ENCODE results near the gene GALNT10.
A peak's percentile ranks its signal among the peaks of the same experiment; 100 is the strongest.

The GALNT10 gene

DNA sequence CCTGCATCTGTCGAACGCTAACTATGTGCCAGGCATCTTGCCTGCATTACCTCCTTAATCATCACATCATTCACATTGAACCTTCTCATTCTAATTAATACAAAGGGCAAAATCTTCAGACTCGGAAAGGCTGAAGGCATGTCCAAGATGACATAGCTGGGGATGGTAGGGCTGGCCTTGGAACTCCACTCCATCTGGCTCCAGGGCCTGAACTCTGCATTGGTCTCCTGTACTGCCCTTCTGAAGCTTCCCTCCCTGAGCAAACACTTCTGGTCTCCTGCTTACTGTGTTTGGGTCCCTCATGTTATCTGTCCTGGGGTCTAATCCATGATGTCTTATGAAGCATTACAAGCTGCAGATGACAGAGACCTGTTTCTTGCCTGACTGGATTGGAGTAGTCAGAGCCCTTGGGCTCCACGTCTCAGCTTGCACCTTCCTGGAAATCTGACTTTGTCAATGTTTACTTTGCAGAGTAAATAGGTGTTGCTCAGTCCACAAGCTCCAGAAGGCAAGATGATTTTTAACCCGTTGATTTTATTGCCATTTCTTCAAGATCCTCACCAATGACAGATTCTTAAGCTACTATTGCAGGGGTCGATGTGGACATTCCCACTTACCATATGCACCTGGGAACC lies 106.1 kb downstream of the GALNT10 start:
- no peak for DNase-seq (ENCODE audit: low spot score)

DNA sequence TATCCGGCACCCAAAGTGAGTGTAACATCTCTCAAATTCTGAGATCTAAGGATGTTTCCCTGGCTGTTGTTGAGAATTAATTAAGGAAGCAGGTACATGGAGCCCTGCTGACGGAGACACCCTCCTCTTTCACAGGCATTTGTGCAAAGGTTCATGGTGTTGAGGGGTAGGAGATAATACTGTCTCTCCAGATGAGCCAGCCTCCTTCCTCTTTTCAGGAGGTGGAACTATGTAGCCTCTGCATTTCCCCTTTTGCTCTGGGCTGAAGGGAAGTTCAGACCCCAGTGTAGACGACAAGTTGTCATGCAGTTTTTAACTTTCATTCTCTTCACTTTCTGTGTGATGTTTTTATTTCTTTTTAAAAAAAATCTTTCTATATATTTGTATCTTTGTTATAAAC lies 107.5 kb downstream of the GALNT10 start:
- peak; percentile 42 for DNase-seq (ENCODE audit: low spot score)

DNA sequence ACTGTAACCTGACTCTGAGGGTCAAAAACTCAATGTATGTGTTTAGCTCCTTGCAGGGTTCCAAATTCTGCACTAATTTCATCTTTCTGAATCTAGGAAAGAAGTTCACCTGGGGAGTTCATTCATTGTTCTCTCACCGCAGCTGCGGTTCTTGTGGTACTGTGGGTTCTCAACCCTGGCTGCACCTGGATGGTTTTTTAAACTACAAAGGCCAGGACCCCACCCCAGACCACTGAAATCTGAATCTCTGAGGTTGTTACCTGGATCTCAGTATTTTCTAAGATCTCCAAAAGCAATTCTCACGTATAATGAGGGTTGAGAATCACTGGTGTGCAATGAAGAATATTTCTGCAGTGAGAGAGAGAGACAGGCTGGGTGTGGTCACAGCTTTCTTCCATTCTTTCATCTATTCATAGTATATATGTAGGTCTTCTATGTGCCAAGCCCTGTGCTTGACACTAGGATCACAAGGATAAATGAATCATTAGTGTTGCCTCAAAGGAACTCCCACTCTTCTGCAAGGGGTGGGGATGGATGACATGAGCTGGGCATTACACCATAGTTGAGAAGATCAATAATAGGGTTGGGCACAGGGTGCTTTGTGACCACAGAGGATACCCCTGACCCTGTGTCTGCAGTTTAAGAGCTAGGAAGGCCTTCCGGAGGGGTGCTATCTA lies 109.8 kb downstream of the GALNT10 start:
- DNase-seq (ENCODE audit: low spot score) = no peak

DNA sequence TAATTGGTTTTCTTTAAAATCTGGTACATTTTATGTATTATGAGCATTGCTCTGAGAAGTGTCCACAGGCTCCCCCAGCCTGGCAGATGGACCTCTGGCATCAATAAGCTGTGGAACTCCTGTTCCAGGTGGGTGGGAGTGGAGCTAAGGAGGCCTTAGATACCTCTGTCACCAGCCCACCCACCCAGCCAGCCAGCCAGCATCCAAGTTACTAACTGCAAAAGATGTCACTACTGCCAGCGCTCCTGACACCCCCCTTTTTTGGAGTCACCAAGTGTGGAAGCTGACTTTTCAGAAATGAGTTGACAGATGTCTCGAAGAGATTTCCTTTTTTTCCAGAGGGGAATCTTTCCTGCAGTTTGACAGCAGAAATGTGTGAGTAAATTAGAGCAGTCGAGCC lies 111.2 kb downstream of the GALNT10 start:
- DNase-seq (ENCODE audit: low spot score) = no peak

DNA sequence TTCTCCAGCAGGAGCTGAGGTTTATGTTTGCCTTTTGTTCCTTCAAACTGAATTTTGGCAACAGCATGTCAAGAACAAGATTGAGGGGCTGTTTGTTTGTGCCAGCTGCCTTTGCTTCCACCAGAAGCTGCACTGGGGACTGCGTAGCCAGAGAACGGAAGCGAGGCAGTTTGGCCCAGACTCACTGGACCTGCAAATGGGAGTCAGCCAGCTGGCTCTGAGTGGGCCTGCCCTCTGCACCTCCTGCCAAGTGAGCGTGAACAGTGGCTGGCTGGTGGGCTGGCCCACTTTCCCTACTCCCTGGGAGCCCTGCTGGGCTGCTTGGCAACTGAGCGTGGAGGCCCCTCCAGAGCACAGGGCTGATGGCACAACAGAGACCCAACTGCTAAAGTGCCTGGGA lies 111.6 kb downstream of the GALNT10 start:
- peak; percentile 79 for DNase-seq (ENCODE audit: low spot score)

DNA sequence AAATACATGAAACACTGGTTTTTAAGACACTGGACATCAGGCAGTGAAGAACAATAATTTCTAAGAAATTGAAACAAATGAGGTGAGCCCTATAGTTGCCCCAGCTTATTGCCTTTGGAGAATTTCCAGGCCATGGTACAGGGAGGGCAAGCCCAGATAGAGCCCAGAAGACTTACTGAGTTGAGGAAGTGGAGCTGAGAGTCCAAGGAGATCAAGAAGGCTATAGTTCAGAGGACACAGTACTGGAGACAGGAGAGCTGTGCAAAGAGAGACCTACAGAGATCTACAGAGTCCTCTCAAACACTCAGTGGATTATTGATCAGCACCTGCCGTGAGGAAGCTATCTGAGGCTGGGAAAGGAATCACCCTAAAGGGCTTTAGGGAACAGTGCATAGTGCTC lies 112.6 kb downstream of the GALNT10 start:
- no peak for DNase-seq (ENCODE audit: low spot score)

DNA sequence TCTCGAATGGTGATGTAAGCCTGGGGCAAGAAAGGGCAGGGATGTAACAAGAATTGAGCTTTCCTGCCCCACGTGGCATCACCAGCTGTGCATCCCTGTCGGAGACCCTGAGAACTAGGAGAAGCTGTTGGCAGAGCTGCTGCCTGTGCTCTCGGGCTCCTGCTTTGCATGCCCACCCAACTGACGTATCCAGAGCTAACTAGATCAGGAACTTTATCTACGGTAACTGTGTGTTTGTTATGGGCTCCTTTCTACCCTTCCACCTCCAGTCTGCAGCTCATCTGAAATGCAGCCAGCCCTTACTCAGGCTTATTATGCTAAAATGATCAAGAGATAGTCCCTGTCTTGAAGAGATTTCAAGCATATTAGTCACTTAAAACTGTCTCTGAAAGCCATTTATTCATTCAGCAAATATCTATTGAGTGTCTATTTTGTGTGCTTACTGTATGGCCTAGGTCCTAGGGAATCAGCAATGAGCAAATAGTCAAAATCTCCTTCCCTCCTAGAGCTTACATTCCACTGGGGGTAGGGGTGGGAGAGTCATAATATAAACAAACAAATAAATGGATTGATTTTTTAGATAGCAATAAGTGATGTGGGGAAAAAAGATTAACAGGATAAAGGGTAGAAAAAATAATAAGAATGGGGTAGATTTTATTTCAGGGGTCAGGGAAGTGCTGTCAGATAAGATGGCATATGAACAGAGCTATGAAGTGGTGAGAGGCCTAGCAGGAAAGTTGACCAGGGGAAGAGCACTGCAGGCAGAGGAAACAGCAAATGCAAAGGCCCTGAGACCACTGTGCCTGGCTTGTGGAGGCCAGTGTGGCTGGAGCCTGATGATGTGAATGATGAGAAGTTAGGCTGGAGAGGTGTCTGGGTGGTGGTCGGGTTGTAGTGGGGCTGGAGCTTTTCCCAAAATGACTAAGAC lies 118.2 kb downstream of the GALNT10 start:
- no peak for DNase-seq (ENCODE audit: low spot score)

DNA sequence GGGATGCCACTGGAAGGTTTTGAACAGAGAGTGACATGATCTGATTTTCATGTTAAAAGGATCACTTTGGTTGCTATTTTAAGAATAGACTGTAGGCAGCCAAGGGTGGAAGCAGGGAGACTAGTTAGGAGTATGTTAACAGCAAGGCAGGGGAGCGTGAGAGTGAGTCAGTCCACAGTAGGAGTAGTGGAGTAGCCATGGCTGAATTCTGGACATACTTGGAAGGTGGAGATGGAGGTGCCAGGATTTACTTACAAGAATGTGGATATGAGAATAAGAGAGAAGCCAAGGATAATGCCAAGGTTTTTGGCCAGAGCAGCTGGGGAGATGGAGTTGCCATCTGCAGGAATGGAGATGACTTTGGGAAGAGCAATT lies 118.8 kb downstream of the GALNT10 start:
- no peak for DNase-seq (ENCODE audit: low spot score)

DNA sequence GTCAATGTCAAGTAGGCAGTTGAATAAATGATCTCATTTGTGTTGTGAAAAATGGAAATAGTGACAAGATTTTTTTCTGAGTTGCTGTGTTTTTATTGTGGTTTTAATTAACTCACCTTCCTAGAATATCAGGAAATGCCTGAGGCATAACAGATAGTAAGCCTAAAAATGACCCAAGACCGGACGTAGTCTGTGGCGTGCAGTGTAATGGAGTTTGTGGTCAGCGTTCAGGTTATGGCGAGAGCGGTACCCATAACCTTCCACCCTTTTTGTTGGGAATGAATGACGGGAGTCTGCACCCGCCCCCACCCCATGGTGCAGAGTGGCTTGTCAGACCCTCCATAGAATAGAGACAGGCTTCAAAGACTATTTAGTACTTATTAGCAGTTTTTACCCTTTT lies 119.3 kb downstream of the GALNT10 start:
- DNase-seq (ENCODE audit: low spot score) = no peak

DNA sequence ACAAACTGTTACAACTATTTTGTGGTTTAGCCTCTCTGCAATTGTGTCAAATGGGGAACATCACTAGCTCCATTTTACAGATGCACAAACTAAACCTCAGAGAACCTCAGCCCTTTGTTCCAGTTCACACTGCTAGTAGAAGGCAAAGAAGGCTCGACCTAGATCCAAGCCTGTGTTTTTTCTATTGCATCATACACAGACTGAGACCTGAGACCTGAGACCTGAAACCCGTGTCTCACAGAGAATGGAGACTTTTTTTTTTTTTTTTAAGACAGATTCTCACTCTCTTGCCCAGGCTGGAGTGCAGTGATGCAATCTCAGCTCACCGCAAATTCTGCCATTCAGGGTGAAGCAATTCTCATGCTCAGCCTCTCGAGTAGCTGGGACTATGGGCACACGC lies 120.8 kb downstream of the GALNT10 start:
- DNase-seq (ENCODE audit: low spot score) = no peak

DNA sequence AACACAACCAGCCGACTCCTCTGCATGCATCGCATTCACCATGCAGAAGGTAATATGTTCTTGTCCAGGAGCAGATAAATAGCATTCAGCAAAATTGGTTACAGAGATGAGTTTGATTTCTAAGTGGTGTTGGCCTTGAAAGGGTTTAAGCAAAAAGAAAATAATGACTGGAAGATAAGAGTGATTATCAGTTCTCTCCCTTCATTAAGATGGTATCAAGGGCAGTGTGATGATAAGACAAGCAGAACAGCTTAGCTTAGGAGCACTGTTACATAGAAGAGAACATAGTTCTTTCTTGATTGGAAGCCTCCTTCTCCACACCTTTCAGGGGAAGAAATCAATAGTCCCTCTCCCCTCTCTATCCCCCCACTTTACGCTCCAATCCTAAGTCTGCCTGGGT lies 121.5 kb downstream of the GALNT10 start:
- DNase-seq (ENCODE audit: low spot score) = no peak

DNA sequence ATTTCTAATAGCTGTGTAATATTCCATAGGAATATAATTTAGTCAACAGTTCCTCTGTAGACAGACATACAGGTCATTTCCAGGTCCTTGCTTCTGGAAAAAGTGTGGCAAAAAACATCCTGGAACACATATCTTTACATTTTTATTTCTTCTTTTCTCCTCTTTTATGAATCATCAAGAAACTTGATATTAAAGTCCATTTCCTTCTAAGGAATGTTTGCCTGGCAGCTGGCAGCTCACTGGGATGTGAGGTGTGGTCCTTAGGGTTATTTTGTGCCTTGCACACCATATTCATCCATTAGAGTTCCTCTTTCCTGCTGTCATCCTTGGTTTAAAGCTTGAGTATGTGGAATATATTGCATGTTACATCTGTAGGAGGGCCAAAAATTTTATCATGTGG lies 122.0 kb downstream of the GALNT10 start:
- DNase-seq (ENCODE audit: low spot score) = no peak

DNA sequence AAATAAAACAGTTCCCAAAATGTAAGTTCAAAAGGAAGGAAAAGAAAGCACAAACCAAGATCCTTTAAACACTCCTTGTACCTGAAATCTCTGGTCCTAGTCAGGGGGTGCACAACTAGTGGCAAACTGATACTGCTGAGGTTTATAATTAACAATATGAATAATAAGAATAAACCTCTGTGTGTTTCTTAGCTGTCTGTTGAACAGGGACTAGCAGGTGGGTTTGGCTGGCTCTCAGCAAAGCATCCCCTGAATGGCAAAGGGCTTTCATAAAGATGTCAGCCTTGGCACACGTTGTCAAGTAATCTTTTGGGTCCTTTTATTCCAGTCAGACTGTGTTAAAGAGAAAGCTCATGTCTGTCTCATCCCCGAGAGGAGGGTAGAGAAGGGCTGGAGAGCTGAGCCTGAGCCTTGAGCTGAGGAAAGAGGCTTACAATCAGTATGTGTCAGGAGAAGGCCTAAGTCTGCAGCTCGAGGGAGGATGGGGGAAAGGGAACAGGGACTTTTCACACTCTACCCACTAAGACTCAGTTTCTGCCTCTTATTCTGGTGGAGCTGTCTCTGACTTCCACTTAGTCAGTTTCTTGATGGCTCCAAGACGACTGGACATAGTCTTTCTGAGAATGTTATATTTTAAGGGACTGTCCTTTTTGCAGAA lies 123.0 kb downstream of the GALNT10 start:
- DNase-seq (ENCODE audit: low spot score) = no peak

DNA sequence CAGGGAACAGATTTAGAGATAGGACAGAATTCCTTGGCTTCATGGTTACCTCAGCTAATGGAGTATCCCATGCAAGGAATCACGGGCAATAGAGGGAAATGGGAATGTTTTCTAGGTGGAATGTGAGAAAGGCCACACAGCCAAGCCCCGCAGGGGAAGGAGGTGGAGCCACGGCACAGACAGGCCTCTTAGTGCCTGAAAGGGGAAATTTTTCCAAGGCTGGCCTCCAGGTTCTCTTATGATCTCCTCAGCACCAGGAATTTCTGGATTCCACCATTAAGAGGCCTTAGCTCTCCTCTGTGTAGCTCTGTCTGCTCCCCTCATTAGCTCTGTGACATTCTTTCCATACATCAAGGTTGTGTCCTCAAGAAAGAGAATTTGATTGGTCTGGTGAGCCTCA lies 124.7 kb downstream of the GALNT10 start:
- no peak for DNase-seq (ENCODE audit: low spot score)

DNA sequence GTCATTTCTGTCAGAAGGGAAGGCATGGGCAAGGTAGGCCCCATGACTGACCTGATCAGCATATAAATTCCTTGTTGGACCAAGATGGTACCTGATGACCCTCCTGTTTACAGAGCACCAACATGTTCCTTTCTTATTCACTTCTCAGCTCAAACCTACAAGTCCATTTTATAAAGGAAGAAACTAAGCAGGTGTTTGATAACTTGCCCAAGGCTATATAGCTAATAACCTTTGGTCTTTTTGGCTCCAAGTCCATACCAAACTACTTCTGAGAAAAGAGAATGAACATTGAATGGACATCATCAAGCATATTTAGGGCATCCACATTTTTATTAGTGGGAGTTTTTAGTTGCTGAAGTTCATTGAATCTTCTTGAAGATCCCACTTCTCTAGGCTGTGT lies 125.2 kb downstream of the GALNT10 start:
- DNase-seq (ENCODE audit: low spot score) = no peak

DNA sequence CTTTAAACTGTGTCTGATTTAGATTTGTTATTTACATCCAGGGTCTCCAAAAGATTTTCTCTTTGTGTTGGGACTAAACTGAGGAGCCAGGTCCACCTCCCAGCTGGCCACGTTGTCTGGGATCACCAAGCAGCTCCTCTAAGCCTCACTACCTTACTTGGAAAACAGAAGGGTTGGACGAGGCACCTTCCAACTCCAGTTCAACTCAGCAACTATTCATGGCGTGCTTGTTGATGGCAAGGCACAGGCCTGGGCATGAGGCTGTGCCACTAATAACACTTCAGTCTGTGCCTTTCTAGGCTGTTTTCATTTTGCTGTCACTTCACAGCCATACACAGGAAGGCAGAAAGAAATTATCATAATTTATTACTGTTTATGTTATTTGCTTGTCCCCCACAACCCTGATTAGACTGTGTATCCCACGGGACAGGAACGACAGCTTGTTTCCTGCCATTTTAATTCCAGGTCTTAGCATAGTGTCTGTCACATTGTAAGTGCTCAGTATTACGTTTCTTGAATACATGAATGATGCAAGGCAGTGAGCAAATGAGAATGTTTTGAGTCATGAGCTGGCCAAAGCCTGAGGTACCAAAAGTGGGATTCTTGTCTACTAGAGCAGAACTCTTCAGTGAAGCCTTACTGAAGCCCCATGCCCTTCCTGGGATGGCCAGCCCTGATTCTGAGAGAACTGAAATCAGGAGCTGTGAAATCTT lies 125.8 kb downstream of the GALNT10 start:
- no peak for DNase-seq (ENCODE audit: low spot score)

DNA sequence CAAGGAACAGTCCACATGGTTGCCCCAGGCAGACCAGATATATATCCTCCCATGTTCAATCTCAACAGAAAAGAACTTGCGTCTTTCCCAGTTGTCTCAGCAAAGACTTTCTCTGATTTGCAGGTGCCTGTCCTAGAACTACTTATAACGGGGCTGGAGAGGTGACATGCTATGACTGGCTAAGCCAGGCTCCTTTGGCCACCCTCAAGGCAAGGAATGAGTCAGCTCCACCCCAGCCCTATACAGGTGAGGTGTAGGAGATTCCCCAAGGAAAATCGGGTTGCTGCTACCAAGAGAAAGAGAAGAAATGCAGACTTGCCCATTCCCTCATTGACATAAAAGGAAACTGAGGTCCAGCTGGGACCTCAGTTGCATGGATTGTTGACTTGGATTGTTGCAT lies 127.4 kb downstream of the GALNT10 start:
- DNase-seq (ENCODE audit: low spot score) = no peak

DNA sequence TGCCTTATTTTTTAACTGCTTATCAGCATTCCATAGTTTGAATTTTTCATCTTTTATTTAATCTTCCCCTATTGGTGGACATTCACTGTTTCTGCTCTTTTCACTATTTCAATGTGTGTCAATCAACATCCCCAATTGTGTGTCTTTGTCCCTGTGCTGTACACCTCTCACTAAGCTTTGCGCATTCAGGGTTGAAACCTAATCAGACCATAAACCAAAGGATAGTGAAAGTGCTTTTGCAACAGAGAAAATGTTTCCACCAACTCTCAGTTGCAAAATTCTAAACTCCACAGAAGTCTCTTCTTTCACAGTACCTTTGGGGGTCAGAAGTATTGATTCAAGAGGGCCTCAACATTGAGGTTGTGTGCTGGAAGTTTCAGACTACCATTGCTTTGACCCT lies 128.2 kb downstream of the GALNT10 start:
- no peak for DNase-seq (ENCODE audit: low spot score)

DNA sequence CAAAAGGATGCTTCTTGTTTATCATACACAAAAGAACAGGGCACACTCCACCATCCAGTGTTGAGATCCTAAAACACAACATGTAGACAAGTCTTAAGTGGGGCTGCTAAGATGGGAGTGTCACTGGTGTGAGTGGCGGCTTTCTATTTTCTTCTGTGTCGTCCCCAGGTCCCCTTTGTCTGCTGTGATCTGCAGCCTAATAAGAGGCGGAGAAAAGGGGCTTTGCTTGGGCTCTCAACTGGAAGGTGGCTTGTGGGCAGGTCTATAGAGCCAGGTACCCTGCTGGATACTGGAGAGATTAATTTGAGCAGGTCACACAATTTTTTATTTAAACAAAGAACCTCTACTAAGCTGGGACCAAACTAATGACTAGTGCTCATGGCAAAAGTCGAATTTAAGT lies 129.2 kb downstream of the GALNT10 start:
- DNase-seq (ENCODE audit: low spot score) = no peak

DNA sequence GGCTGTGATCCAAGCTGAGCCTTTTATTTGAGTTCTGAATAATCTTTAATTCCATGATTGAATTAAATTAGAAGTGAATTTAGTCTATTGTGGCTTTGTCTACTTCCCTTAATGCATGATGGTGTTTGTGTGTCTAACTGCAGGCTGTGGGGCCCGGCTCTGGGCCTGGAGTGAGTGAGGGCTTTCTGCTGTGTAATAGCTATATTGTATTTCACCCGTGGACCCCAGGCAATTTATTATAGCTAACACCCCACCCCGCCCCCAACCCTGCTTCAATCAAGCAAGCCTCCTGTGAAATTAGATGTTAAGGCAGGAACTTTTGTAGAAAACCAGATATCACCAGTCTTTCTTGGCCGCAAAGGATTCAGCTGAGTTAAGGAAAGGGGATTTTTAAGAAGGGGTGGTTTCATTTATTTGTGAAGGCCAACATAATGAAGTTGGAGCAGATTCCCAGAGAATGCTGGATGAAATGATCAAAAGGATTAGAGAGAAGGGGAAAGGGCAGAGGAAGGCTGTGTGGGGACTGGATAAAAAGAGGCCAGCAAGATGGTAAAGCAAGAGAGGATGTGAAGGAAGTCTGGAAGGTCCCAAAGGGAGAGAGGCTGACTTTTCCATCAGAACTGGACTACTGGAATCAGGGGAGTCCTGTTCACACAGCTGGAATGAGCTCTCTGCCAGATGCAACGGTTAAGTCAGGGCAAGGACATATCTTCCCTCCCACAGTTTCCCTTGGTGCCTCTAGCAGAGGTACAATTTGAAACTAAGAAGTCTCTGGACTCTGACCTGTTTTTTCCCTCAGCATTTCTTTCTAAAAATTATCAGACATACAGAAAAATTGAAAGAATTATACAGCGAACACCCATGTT lies 129.9 kb downstream of the GALNT10 start:
- no peak for DNase-seq (ENCODE audit: low spot score)

DNA sequence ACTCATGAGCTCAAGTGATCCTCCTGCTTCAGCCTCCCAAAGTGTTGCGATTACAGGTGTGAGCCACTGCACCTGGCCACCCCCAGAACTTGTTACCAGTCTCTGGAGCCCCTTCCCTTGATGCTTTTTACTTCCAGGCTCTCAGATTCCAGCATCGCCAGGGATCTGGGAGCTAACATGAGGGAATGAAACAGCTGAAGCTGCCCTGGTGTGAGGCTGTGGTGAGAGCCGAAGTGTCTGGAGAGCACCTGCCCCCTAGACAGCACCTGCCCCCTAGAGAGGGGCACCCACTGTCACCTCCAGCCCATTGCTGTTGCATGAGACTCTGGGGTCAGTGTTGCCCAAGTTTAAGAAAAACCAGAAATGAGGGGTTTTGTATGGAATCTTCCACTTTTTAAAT lies 131.0 kb downstream of the GALNT10 start:
- DNase-seq (ENCODE audit: low spot score) = no peak

Measured in globus pallidus (tissue), 1 donor.